T-helper 2 cell treated with Interferon-gamma antibody and Interleukin-4, amounts not matched to agents 100 ng/mL and 5 ng/mL, for 36 hours (primary cell): ENCODE data around the gene GALNT5. TPM values are rescaled to one million over a fixed set of nuclear protein-coding genes. Genes with fewer than 3 reads are reported as not detected.
"Not testable (repeated sequence)": the region's sequence is repeated elsewhere in the genome, so short reads cannot be mapped to it uniquely, and the experiment has no call there.

Experiments used
- intact Hi-C: fragments of 100-400 bp; cut with micrococcal nuclease; formaldehyde crosslinking; loops from one replicate; pipeline ENCODE4 v1.15.1; 2023
- total RNA-seq: library from RNA; stranded (reverse); gene quantifications from 2 replicates; pipeline ENCODE4 v1.2.3, GENCODE V29; 2022

The GALNT5 gene
- total RNA-seq: not detected in 2 replicates

- intact Hi-C loops: no loop called here
These were observed at the start of gene GALNT5 for GRCh38 chr2:157257312-157258252. TSS of gene GALNT5 (plus strand) at chr2:157257705. CDS start at chr2:157258083, 378 bp downstream.

GRCh38 chr2:157216286-157216965, 41.1 kb upstream of the GALNT5 start:
- intact Hi-C loops: no loop called here

GRCh38 chr2:157217409-157217808, 40.1 kb upstream of the GALNT5 start:
- intact Hi-C loops: no loop called here

- intact Hi-C loops: no loop called here
These were observed 38.6 kb upstream of the GALNT5 start for GRCh38 chr2:157218911-157219310.

- intact Hi-C loops: no loop called here
These were observed 37.0 kb upstream of the GALNT5 start for GRCh38 chr2:157220502-157220901.

GRCh38 chr2:157221394-157221988, 36.0 kb upstream of the GALNT5 start:
- intact Hi-C loops: no loop called here

GRCh38 chr2:157223624-157224205, 33.8 kb upstream of the GALNT5 start:
- intact Hi-C loops: no loop called here

GRCh38 chr2:157224448-157224847, 33.1 kb upstream of the GALNT5 start:
- intact Hi-C loops: not testable (repeated sequence)

GRCh38 chr2:157227592-157227991, 29.9 kb upstream of the GALNT5 start:
- intact Hi-C loops: no loop called here

- intact Hi-C loops: no loop called here
These were observed 28.6 kb upstream of the GALNT5 start for GRCh38 chr2:157228946-157229345.

- intact Hi-C loops: no loop called here
These were observed 27.9 kb upstream of the GALNT5 start for GRCh38 chr2:157229572-157229971.

GRCh38 chr2:157231476-157231875, 26.0 kb upstream of the GALNT5 start:
- intact Hi-C loops: no loop called here

- intact Hi-C loops: no loop called here
These were observed 24.0 kb upstream of the GALNT5 start for GRCh38 chr2:157233506-157233905.

- intact Hi-C loops: no loop called here
These were observed 21.1 kb upstream of the GALNT5 start for GRCh38 chr2:157236404-157236803.

GRCh38 chr2:157238296-157238695, 19.2 kb upstream of the GALNT5 start:
- intact Hi-C loops: no loop called here

- intact Hi-C loops: no loop called here
These were observed 12.8 kb upstream of the GALNT5 start for GRCh38 chr2:157244691-157245090.

- intact Hi-C loops: no loop called here
These were observed 12.2 kb upstream of the GALNT5 start for GRCh38 chr2:157245144-157245840.

GRCh38 chr2:157245846-157246764, 11.4 kb upstream of the GALNT5 start:
- intact Hi-C loops: no loop called here

- intact Hi-C loops: no loop called here
These were observed 10.6 kb upstream of the GALNT5 start for GRCh38 chr2:157246765-157247407.
